Measurements from ENCODE around the gene WASF3. TPM values are rescaled to one million over a fixed set of nuclear protein-coding genes. Genes with fewer than 3 reads are reported as not detected.

WASF3 gene
- total and polyA plus RNA-seq, 2 of the 13 experiments (the other 11 are each of a cell fraction or from before 2014, with no cell fraction given), result 10.4 to 17.2 TPM

- BruUV-seq (replicated peaks), result no TSS peak
- TF ChIP-seq CAMTA2 (CRISPR knock-in tag; IDR thresholded peaks at IDR 0.05; ENCODE audit: borderline replicate concordance) (no peak), ZNF569 (CRISPR knock-in tag; IDR thresholded peaks at IDR 0.05; ENCODE audit: borderline replicate concordance) (no peak), CHD2 (IDR thresholded peaks at IDR 0.05; ENCODE audit: low read depth, low read length) (no peak), DPF2 (CRISPR knock-in tag; IDR thresholded peaks at IDR 0.05; ENCODE audit: borderline replicate concordance, low read depth) (no peak), ZBTB34 (CRISPR knock-in tag; IDR thresholded peaks at IDR 0.05) (no peak), ZNF614 (CRISPR knock-in tag; IDR thresholded peaks at IDR 0.05; ENCODE audit: borderline replicate concordance) (no peak), KLF15 (CRISPR knock-in tag; IDR thresholded peaks at IDR 0.05; ENCODE audit: borderline replicate concordance) (no peak), ZNF230 (CRISPR knock-in tag; IDR thresholded peaks at IDR 0.05) (no peak), IKZF5 (CRISPR knock-in tag; IDR thresholded peaks at IDR 0.05) (no peak), ZNF766 (CRISPR knock-in tag; IDR thresholded peaks at IDR 0.05; ENCODE audit: borderline replicate concordance) (no peak), KAT2B (IDR thresholded peaks at IDR 0.05; ENCODE audit: borderline replicate concordance, low read depth, low read length) (no peak)
- TF ChIP-seq, protein P1, sequence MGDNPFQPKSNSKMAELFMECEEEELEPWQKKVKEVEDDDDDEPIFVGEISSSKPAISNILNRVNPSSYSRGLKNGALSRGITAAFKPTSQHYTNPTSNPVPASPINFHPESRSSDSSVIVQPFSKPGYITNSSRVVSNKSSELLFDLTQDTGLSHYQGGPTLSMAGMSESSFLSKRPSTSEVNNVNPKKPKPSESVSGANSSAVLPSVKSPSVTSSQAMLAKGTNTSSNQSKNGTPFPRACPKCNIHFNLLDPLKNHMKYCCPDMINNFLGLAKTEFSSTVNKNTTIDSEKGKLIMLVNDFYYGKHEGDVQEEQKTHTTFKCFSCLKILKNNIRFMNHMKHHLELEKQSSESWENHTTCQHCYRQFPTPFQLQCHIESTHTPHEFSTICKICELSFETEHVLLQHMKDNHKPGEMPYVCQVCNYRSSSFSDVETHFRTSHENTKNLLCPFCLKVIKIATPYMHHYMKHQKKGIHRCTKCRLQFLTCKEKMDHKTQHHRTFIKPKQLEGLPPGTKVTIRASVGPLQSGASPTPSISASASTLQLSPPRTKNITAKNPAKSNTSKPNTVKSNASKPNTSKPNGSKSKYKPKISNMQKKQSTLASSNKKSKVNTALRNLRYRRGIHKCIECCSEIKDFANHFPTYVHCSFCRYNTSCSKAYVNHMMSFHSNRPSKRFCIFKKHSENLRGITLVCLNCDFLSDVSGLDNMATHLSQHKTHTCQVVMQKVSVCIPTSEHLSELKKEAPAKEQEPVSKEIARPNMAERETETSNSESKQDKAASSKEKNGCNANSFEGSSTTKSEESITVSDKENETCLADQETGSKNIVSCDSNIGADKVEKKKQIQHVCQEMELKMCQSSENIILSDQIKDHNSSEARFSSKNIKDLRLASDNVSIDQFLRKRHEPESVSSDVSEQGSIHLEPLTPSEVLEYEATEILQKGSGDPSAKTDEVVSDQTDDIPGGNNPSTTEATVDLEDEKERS (CRISPR knock-in tag; IDR thresholded peaks at IDR 0.05), result no peak
- TF ChIP-seq, protein P2, sequence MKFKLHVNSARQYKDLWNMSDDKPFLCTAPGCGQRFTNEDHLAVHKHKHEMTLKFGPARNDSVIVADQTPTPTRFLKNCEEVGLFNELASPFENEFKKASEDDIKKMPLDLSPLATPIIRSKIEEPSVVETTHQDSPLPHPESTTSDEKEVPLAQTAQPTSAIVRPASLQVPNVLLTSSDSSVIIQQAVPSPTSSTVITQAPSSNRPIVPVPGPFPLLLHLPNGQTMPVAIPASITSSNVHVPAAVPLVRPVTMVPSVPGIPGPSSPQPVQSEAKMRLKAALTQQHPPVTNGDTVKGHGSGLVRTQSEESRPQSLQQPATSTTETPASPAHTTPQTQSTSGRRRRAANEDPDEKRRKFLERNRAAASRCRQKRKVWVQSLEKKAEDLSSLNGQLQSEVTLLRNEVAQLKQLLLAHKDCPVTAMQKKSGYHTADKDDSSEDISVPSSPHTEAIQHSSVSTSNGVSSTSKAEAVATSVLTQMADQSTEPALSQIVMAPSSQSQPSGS (CRISPR knock-in tag; IDR thresholded peaks at IDR 0.05), result no peak
Observed at GRCh38 chr13:26694609-26695359, 137.3 kb downstream of the WASF3 start.

More at GRCh38 chr13:26694609-26695359, 137.3 kb downstream of the WASF3 start:
- WGBS (ENCODE audit: low lambda C conversion rate), result 48% methylated on average over 9 of the region's 19 CpGs
- DNase-seq (ENCODE audit: low spot score), result no peak
- no peak for ATAC-seq
- H3K27me3 ChIP-seq (ENCODE audit: control insufficient read depth in 1 of 2, insufficient read depth in 2 of 2, low read length in 2 of 2), result peaks cover 5 to 20% of the 10 kb centered on the region in 2 experiments; a peak in 4 of 5 replicates
- in situ Hi-C loops (cut with HindIII; ENCODE audit: extremely low pct_ligation_motif_present, low pct_unique_long_range_greater_than_20kb), result loop anchor here (5.0 kb wide), 2 partner anchors 212 to 507 kb away; no protein-coding TSS in a partner anchor
- H3K36me3 ChIP-seq (replicated peaks in 1 of 2; ENCODE audit: control insufficient read depth in 1 of 2, insufficient read depth in 2 of 2, low read length in 2 of 2), result no peaks in the 10 kb centered on the region
- intact Hi-C loops (cut with micrococcal nuclease; ENCODE audit: unreplicated experiment), result loop anchor here (5.0 to 10.0 kb wide), 3 partner anchors 37 to 1120 kb away; no protein-coding TSS in a partner anchor
- POLR2A ChIA-PET, result no interaction called here
- no peak overlapping the region for H2AFZ ChIP-seq (ENCODE audit: low read length)
- no peak overlapping the region for H3K27ac ChIP-seq (ENCODE audit: extremely low read length, insufficient read depth, low read length)
- CTCF ChIA-PET (ENCODE audit: low intra/inter-chr PET ratio, low total read pairs), result no interaction called here
- H3K9me3 ChIP-seq (ENCODE audit: low read length), result no peaks in the 10 kb centered on the region
- H3K79me2 ChIP-seq (ENCODE audit: insufficient read depth, low read length), result no peaks in the 10 kb centered on the region
- no peak overlapping the region for H3K4me2 ChIP-seq (ENCODE audit: low read depth, low read length)
- no peaks in the 10 kb centered on the region for H3K4me1 ChIP-seq (ENCODE audit: insufficient read depth, low read length)
- no peak overlapping the region for H3K9ac ChIP-seq (ENCODE audit: insufficient read depth, low read depth, low read length)
- H4K20me1 ChIP-seq (ENCODE audit: insufficient read depth, low read length), result no peaks in the 10 kb centered on the region
- H3K4me3 ChIP-seq (replicated peaks in 1 of 3; ENCODE audit: insufficient read depth in 1 of 3, low read depth in 2 of 3, low read length in 3 of 3), result no peak overlapping the region
- no peak for FAIRE-seq

Measured in HepG2 (cell line).